Stimulated activated memory B cell treated with anti-CD40 and anti-IgM and Interleukin-4, amounts not matched to agents 10 μg/mL and 1 μg/mL and 100 μg/mL, for 72 hours (primary cell): Measurements from ENCODE around the gene SLC13A4.
"Not testable (repeated sequence)": the region's sequence is repeated elsewhere in the genome, so short reads cannot be mapped to it uniquely, and the experiment has no call there.

Experiments
- ATAC-seq: fragments of 150-1000 bp; cut with Tn5 transposase; 2 replicates; pipeline ENCODE4 v1.10.0; 2021
- H3K27ac Mint-ChIP-seq: one replicate; pipeline ENCODE4 v1.8.0; 2022; ENCODE audit warnings: mild to moderate bottlenecking, mixed read lengths
- H3K27me3 Mint-ChIP-seq: one replicate; pipeline ENCODE4 v1.8.0; 2022; ENCODE audit warnings: mixed read lengths
- H3K36me3 Mint-ChIP-seq: one replicate; pipeline ENCODE4 v1.8.0; 2022; ENCODE audit warnings: mixed read lengths
- H3K4me1 Mint-ChIP-seq: one replicate; pipeline ENCODE4 v1.8.0; 2022; ENCODE audit warnings: mixed read lengths
- H3K4me3 Mint-ChIP-seq: one replicate; pipeline ENCODE4 v1.8.0; 2022; ENCODE audit warnings: mild to moderate bottlenecking, moderate library complexity, mixed read lengths
- H3K9me3 Mint-ChIP-seq: one replicate; pipeline ENCODE4 v1.8.0; 2022; ENCODE audit warnings: mixed read lengths

The SLC13A4 gene

DNA sequence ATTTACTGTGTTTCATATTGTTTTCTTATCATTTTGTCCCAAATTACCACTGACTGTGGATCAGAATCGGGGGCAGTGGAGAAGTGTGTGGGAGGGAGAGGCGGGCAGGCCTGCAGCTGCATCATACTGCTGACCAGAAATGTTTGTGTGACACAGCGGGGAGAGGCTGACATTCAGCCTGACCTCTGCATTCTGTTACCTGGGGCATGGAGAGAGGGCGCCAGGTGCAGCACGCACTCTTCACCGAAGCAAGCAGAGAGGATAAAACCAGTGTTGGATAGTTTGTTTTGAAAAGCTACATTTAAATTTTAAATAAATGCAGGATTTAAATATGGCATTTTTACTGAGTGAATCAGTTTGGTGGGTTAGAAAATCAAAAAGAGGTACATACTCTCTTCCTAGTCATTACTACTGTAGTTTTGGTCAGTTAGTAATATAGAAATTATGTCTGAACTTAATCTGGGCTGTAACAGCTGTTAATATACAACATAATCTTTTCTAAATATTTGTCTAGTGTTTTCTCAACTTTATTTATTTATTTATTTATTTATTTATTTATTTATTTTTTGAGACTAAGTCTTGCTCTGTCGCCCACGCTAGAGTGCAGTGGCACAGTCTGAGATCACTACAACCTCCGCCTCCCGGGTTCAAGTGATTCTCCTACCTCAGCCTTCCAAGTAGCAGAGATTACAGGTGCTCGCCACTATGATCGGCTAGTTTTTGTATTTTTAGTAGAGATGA, 74.5 kb downstream of the SLC13A4 start:
- H3K27ac Mint-ChIP-seq: no peak overlapping the region
- H3K27me3 Mint-ChIP-seq: no peaks in the 10 kb centered on the region
- no peak for ATAC-seq
- peaks cover 19% of the 10 kb centered on the region for H3K36me3 Mint-ChIP-seq
- H3K9me3 Mint-ChIP-seq: no peaks in the 10 kb centered on the region
- H3K4me1 Mint-ChIP-seq: no peaks in the 10 kb centered on the region
- no peak overlapping the region for H3K4me3 Mint-ChIP-seq

- no peak overlapping the region for H3K27ac Mint-ChIP-seq
- H3K9me3 Mint-ChIP-seq: no peaks in the 10 kb centered on the region
- no peaks in the 10 kb centered on the region for H3K27me3 Mint-ChIP-seq
- no peaks in the 10 kb centered on the region for H3K4me1 Mint-ChIP-seq
- ATAC-seq: no peak
- H3K4me3 Mint-ChIP-seq: no peak overlapping the region
- H3K36me3 Mint-ChIP-seq: peaks cover 28% of the 10 kb centered on the region
These were observed 77.0 kb downstream of the SLC13A4 start for GRCh38 chr7:135650831-135651573.

- H3K36me3 Mint-ChIP-seq: peaks cover 48% of the 10 kb centered on the region
- H3K4me1 Mint-ChIP-seq: no peaks in the 10 kb centered on the region
- no peak overlapping the region for H3K27ac Mint-ChIP-seq
- no peak for ATAC-seq
- H3K9me3 Mint-ChIP-seq: no peaks in the 10 kb centered on the region
- no peaks in the 10 kb centered on the region for H3K27me3 Mint-ChIP-seq
- H3K4me3 Mint-ChIP-seq: no peak overlapping the region
These were observed 79.8 kb downstream of the SLC13A4 start for GRCh38 chr7:135648235-135648634.

DNA sequence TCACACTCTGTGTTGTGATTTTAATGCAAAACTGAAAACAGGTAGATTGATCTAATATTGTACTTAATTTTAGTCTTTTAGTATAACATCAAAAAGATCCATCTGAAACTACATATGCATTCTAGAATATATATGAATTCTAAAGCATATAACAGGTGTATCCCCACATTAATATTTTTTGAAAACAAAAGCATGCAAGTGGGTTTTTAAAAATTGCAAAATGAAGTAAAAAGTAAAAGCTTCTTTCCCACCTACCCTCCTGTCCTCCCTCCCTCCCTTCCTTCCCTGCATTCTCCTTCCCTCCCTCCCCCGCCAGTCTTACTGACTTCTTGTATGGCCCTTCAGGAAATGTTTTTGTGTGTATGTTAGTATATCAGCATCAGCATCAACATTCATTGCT, 80.2 kb downstream of the SLC13A4 start:
- Mint-ChIP-seq H3K4me1 (no peaks in the 10 kb centered on the region), H3K36me3 (peaks cover 48% of the 10 kb centered on the region), H3K4me3 (no peak overlapping the region), H3K9me3 (no peaks in the 10 kb centered on the region), H3K27ac (no peak overlapping the region), H3K27me3 (no peaks in the 10 kb centered on the region)
- no peak for ATAC-seq

DNA sequence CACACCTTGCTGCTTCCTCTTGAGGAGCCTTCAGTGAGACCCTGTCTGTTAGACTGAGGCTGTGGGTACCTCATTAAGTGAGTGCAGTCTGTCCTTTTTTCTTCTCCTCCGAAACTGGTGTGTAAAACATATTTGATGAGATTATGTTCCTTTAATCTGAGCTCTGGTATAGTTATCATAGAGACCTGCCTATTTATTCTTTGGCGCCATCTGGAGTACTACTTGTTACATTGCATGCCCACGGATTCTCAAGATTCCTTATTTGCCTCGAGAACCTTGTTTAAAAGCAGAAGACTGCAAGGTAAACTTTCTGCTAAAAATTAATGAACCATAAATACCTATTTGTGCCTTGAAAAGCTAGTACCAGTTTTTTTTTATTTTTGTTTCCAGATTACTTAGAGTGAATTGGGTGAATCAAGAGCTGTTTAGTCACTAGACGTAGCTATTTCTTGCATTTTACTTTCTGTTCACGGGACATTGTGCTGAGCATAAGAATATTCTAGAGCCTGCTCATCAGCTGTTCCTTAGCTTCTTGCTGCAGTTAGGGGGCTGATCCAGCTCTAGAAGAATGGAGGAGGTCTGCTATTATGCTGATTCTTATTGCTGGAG, 82.6 kb downstream of the SLC13A4 start:
- Mint-ChIP-seq H3K4me1 (no peaks in the 10 kb centered on the region), H3K36me3 (peaks cover 49% of the 10 kb centered on the region), H3K9me3 (no peaks in the 10 kb centered on the region), H3K27ac (no peak overlapping the region), H3K4me3 (no peak overlapping the region), H3K27me3 (no peaks in the 10 kb centered on the region)
- no peak for ATAC-seq

DNA sequence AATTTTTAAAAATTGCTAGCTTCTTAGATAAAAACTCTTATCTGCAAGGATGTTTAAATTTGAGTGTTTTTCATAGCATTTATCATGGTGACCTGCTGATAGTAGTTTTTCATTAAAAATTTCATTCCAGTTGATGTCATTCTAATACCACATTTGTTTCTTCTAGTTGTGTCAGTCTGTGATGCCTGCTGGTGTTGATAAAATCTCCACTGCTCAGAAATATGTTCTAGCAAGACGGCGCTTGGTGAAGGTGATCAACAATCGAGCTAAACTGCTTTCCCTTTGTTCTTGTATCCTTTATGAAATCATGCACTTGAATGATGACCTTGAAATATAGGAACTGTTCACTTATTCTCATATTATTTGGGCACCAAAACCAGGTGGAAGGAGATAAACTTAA, 83.3 kb downstream of the SLC13A4 start:
- Mint-ChIP-seq H3K27ac (no peak overlapping the region), H3K9me3 (no peaks in the 10 kb centered on the region), H3K4me1 (no peaks in the 10 kb centered on the region), H3K4me3 (no peak overlapping the region), H3K27me3 (no peaks in the 10 kb centered on the region), H3K36me3 (peaks cover 54% of the 10 kb centered on the region)
- ATAC-seq: no peak

DNA sequence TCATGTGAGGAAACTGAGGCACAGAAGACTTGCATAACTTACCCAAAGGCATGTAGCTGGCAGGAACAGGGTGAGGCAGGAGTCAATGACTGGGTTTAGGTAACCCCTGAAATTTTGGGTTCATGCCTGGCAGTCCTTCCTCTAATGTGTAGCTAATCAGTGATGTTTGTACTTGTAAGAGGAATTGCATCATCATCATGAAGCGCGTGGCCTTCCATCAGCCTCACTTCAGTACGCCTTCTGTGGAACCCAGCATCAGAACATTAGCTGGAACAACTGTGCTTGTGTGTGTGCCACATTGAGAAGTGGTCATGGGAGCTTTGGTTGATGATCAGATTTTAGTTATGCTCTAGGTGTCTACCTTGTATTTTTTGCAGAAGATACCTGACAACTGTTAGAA, 83.8 kb downstream of the SLC13A4 start:
- H3K27ac Mint-ChIP-seq: no peak overlapping the region
- H3K9me3 Mint-ChIP-seq: no peaks in the 10 kb centered on the region
- ATAC-seq: no peak
- no peaks in the 10 kb centered on the region for H3K4me1 Mint-ChIP-seq
- H3K27me3 Mint-ChIP-seq: no peaks in the 10 kb centered on the region
- peaks cover 54% of the 10 kb centered on the region for H3K36me3 Mint-ChIP-seq
- no peak overlapping the region for H3K4me3 Mint-ChIP-seq

- H3K4me3 Mint-ChIP-seq, H3K4me1 Mint-ChIP-seq, ATAC-seq, H3K9me3 Mint-ChIP-seq, H3K27ac Mint-ChIP-seq, H3K27me3 Mint-ChIP-seq: not testable (repeated sequence)
- peaks cover 52% of the 10 kb centered on the region for H3K36me3 Mint-ChIP-seq
These were observed 88.3 kb downstream of the SLC13A4 start for GRCh38 chr7:135639690-135640089.

DNA sequence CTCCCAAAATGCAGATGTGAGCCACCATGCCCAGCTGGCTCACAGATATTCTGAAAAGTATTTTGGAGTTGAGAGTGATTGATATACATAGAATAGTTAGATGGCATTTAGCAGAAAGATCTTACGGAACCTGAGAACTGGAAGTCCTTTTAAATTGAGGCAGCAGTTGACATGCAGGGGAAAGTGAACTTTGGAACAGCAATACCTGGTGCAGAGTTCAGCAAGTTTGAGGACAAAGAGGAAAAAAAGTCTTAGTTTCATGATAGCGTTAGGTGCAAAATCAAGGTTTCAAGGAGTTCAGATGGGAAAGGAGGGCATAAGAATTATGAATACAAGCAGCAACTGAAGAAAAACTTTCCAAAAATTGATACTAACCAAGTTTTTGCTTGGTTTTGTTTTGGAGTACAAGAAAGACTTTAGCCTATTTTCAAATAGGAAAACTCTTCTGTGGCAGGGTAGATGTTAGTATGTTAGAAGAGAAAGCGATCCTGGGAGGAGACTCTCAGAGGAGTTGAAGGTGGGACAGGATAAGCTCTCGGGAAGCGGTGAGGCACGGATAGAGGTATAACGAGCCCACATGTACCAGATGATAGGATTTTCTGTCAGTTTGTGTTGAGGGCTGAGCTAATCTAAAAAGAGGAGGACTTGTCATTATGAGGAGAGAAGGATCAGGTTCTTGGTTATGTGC, 93.7 kb downstream of the SLC13A4 start:
- Mint-ChIP-seq H3K4me1 (no peaks in the 10 kb centered on the region), H3K36me3 (peaks cover 71% of the 10 kb centered on the region), H3K27ac (no peak overlapping the region), H3K9me3 (no peaks in the 10 kb centered on the region), H3K27me3 (no peaks in the 10 kb centered on the region), H3K4me3 (no peak overlapping the region)
- ATAC-seq: no peak
